ENCODE results near the gene PKHD1. TPM values are rescaled to one million over a fixed set of nuclear protein-coding genes. Genes with fewer than 3 reads are reported as not detected.

Gene PKHD1
- total RNA-seq, 1 experiment from 2014 or later, result not detected

DNA sequence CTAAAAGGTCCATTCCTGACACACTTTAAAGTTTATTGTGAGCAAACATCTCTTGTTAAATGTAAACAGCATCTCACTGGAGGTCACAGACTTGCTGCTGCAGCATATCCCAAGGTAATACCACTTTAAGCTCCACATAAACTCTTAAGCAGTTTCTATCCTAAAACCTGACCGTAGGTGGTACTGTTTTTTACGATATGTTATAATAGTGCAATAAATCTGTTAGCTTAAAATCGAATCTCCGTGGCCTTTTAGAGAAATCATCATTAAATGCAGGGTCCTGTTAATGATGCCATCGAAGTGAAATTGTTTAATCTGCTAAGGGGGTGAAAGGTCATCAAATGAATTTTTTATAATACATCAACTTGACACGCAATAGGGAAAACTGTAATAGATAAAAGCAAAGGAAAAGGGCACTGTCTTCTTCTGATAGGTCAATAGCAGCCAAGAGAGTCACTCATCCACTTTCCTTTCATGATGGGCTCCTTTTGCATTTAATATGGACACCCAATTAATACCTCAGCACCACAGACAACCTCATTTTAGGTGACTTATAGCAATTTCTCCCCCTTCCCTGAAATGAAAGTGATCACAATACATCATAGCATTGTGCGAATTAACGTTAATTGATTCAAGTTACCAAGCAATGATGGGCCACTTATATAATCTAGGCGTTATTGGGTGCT lies 436.1 kb downstream of the PKHD1 start:
- H3K4me3 Mint-ChIP-seq (ENCODE audit: unreplicated experiment), result no peak overlapping the region
- no peaks in the 10 kb centered on the region for H3K9me3 Mint-ChIP-seq (ENCODE audit: unreplicated experiment)
- BruUV-seq (replicated peaks), result no TSS peak
- intact Hi-C loops (cut with micrococcal nuclease), result no loop called here
- H3K36me3 Mint-ChIP-seq (ENCODE audit: insufficient read depth, unreplicated experiment), result no peaks in the 10 kb centered on the region
- H3K27me3 Mint-ChIP-seq (ENCODE audit: insufficient read depth, unreplicated experiment), result no peaks in the 10 kb centered on the region
- TF ChIP-seq, protein P1, sequence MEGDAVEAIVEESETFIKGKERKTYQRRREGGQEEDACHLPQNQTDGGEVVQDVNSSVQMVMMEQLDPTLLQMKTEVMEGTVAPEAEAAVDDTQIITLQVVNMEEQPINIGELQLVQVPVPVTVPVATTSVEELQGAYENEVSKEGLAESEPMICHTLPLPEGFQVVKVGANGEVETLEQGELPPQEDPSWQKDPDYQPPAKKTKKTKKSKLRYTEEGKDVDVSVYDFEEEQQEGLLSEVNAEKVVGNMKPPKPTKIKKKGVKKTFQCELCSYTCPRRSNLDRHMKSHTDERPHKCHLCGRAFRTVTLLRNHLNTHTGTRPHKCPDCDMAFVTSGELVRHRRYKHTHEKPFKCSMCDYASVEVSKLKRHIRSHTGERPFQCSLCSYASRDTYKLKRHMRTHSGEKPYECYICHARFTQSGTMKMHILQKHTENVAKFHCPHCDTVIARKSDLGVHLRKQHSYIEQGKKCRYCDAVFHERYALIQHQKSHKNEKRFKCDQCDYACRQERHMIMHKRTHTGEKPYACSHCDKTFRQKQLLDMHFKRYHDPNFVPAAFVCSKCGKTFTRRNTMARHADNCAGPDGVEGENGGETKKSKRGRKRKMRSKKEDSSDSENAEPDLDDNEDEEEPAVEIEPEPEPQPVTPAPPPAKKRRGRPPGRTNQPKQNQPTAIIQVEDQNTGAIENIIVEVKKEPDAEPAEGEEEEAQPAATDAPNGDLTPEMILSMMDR (IDR thresholded peaks at IDR 0.05; ENCODE audit: unreplicated experiment), result no peak
- no peak overlapping the region for H3K27ac Mint-ChIP-seq (ENCODE audit: low read depth, unreplicated experiment)
- peaks cover 34% of the 10 kb centered on the region for H3K4me1 Mint-ChIP-seq (ENCODE audit: insufficient read depth, unreplicated experiment)
- DNase-seq (ENCODE audit: unreplicated experiment), result no peak
- POLR2A ChIA-PET, result no interaction called here
- CTCF ChIA-PET, result no interaction called here

DNA sequence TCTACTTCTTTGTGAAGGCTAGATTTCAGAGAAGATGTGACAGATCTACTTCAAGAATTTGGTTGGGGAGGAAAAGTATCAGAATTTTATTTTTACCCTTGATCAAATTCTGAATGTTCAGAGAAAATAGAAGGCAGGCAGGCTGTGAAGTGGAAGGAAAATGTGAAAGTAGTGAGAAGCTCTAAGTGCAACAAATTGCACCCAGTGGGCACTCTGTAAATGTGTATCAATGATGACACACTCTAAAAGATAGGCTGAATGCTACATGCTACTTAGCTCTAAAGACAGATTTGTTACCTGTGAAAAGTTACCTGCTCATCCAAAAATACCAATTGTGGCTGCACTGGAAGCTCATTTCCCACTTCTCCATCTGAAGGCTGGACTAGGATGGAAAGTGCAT lies 438.6 kb downstream of the PKHD1 start:
- intact Hi-C loops (cut with micrococcal nuclease), result no loop called here
- DNase-seq (ENCODE audit: unreplicated experiment), result no peak
- ChIA-PET POLR2A (interaction anchor here (1.3 kb wide), 1 partner anchor 31 kb away, joined by 4 read pairs; no protein-coding TSS in a partner anchor), CTCF (interaction anchor here (0.6 to 1.0 kb wide), 3 partner anchors 8 to 106 kb away, joined by 3 read pairs; no protein-coding TSS in a partner anchor)
- no peak overlapping the region for H3K27ac Mint-ChIP-seq (ENCODE audit: low read depth, unreplicated experiment)
- H3K36me3 Mint-ChIP-seq (ENCODE audit: insufficient read depth, unreplicated experiment), result no peaks in the 10 kb centered on the region
- no peak overlapping the region for H3K4me3 Mint-ChIP-seq (ENCODE audit: unreplicated experiment)
- H3K4me1 Mint-ChIP-seq (ENCODE audit: insufficient read depth, unreplicated experiment), result peaks cover 22% of the 10 kb centered on the region
- BruUV-seq (replicated peaks), result no TSS peak
- TF ChIP-seq, protein P1 (IDR thresholded peaks at IDR 0.05; ENCODE audit: unreplicated experiment), result no peak
- no peaks in the 10 kb centered on the region for H3K9me3 Mint-ChIP-seq (ENCODE audit: unreplicated experiment)
- no peaks in the 10 kb centered on the region for H3K27me3 Mint-ChIP-seq (ENCODE audit: insufficient read depth, unreplicated experiment)

DNA sequence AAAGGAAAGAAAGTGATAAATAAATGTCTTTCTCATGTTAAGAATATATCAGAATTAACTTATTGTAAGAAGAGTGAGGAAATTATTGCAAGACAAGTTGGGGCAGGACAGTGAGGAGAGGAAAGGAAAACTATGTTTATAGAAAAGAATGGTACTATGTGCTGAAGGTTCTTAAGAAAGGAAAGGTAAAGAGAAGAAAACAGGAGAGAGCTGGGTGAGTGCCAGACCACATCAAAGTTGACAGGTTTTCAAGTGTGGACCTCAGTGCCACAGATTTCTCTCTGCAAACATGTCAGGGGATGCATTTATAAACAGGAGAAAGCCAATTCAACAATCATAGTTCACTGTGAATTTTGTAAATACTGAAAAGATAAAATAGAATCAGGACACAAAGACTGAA lies 439.2 kb downstream of the PKHD1 start:
- intact Hi-C loops (cut with micrococcal nuclease), result no loop called here
- no peaks in the 10 kb centered on the region for H3K27me3 Mint-ChIP-seq (ENCODE audit: insufficient read depth, unreplicated experiment)
- H3K4me3 Mint-ChIP-seq (ENCODE audit: unreplicated experiment), result no peak overlapping the region
- no peak overlapping the region for H3K27ac Mint-ChIP-seq (ENCODE audit: low read depth, unreplicated experiment)
- TF ChIP-seq, protein P1 (IDR thresholded peaks at IDR 0.05; ENCODE audit: unreplicated experiment), result no peak
- ChIA-PET CTCF (interaction anchor here (0.8 kb wide), 1 partner anchor 9 kb away, joined by 3 read pairs; no protein-coding TSS in a partner anchor), POLR2A (interaction anchor here (1.3 kb wide), 1 partner anchor 31 kb away, joined by 4 read pairs; no protein-coding TSS in a partner anchor)
- BruUV-seq (replicated peaks), result no TSS peak
- peak; percentile 60 for DNase-seq (ENCODE audit: unreplicated experiment)
- H3K9me3 Mint-ChIP-seq (ENCODE audit: unreplicated experiment), result no peaks in the 10 kb centered on the region
- peaks cover 23% of the 10 kb centered on the region for H3K4me1 Mint-ChIP-seq (ENCODE audit: insufficient read depth, unreplicated experiment)
- H3K36me3 Mint-ChIP-seq (ENCODE audit: insufficient read depth, unreplicated experiment), result no peaks in the 10 kb centered on the region

DNA sequence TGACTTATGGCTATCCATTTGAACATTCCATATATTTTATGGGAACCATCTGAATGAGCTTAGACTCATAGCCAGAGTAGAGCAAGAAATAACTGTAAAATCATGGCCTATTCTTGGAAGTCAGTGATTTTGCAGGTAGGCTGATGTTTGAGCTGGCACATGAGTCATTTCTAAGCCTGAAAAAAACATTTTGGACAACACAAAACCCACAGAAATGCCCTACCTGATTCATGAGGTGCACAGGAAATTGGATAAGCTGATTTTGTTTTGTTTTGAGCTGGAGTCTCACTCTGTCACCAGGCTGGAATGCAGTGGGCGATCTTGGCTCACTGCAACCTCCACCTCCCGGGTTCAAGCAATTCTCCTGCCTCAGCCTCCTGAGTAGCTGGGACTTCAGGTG lies 443.0 kb downstream of the PKHD1 start:
- CTCF ChIA-PET, result interaction anchor here (1.2 kb wide), 1 partner anchor 76 kb away, joined by 4 read pairs; no protein-coding TSS in a partner anchor
- POLR2A ChIA-PET, result interaction anchor here (1.0 kb wide), 1 partner anchor 9 kb away, joined by 3 read pairs; no protein-coding TSS in a partner anchor

More for the DNA sequence above, 443.0 kb downstream of the PKHD1 start:
- H3K4me3 Mint-ChIP-seq (ENCODE audit: unreplicated experiment), result no peak overlapping the region
- intact Hi-C loops (cut with micrococcal nuclease), result no loop called here
- TF ChIP-seq, protein P1 (IDR thresholded peaks at IDR 0.05; ENCODE audit: unreplicated experiment), result no peak
- no peaks in the 10 kb centered on the region for H3K36me3 Mint-ChIP-seq (ENCODE audit: insufficient read depth, unreplicated experiment)
- H3K27me3 Mint-ChIP-seq (ENCODE audit: insufficient read depth, unreplicated experiment), result no peaks in the 10 kb centered on the region
- peak; percentile 85 for DNase-seq (ENCODE audit: unreplicated experiment)
- BruUV-seq (replicated peaks), result no TSS peak
- no peaks in the 10 kb centered on the region for H3K9me3 Mint-ChIP-seq (ENCODE audit: unreplicated experiment)
- H3K27ac Mint-ChIP-seq (ENCODE audit: low read depth, unreplicated experiment), result no peak overlapping the region
- H3K4me1 Mint-ChIP-seq (ENCODE audit: insufficient read depth, unreplicated experiment), result peaks cover 32% of the 10 kb centered on the region

Measured in MCF 10A (cell line).